ENCODE data around the gene PWWP2B.

DNA sequence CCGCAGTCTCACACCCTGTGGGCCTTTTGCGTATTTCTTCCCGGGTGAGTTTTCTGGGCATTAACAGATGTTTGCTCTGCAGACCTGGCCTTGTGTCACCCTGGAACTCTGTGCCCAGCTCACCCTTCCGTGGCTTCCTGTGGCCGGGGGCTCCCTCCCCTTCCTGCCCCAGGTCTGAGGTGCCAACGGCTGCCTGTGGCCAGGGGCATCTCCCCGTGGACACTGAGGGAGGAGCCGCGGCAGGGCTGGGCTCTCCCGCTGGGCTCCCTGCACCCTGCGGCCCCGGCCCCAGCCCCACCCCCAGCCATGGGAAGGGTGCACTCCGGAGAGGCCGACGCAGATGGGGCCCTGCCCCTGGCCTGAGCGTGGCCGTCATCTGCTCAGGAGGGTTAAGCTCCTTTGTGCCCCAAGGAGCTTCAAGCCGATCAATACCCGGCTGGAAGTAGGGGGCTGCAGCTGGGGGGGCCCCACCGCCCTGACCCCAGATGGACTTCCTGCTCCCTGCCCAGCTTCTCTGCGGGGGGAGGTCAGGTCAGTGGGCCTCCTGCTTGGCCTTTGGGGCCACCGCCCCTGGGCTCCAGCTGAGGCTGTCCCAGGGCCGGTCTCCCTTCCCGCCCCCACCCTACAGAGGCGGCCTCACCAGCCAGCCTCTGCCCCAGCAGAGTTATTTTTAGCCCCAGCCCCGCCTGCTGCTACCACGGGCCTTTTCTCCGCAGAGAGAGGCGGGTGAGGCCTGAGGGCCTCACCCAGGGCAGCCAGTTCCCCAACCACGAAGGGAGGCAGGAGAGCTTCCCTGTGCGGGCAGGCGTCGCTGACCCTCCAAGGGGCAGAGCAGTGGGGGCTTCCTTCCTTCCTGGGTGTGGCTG lies 24.2 kb downstream of the PWWP2B start:
- TF ChIP-seq, protein P1, sequence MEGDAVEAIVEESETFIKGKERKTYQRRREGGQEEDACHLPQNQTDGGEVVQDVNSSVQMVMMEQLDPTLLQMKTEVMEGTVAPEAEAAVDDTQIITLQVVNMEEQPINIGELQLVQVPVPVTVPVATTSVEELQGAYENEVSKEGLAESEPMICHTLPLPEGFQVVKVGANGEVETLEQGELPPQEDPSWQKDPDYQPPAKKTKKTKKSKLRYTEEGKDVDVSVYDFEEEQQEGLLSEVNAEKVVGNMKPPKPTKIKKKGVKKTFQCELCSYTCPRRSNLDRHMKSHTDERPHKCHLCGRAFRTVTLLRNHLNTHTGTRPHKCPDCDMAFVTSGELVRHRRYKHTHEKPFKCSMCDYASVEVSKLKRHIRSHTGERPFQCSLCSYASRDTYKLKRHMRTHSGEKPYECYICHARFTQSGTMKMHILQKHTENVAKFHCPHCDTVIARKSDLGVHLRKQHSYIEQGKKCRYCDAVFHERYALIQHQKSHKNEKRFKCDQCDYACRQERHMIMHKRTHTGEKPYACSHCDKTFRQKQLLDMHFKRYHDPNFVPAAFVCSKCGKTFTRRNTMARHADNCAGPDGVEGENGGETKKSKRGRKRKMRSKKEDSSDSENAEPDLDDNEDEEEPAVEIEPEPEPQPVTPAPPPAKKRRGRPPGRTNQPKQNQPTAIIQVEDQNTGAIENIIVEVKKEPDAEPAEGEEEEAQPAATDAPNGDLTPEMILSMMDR (IDR thresholded peaks at IDR 0.05 in 8 of 11, conservative IDR thresholded peaks at IDR 0.05 in 3 of 11): no peak
- no peak for TF ChIP-seq POLR2A (IDR thresholded peaks at IDR 0.05)
